CD4-positive, alpha-beta T cell treated with Interleukin-15 for 1 hour (primary cell): ENCODE results near the gene ANXA2.

Experiments used
- DNase-seq: peaks from one replicate; pipeline ENCODE4 v3.0.0-alpha.2; 2020

Gene ANXA2

GRCh38 chr15:60386615-60387014 is 11.2 kb downstream of the ANXA2 start:
- DNase-seq, result no peak

DNA sequence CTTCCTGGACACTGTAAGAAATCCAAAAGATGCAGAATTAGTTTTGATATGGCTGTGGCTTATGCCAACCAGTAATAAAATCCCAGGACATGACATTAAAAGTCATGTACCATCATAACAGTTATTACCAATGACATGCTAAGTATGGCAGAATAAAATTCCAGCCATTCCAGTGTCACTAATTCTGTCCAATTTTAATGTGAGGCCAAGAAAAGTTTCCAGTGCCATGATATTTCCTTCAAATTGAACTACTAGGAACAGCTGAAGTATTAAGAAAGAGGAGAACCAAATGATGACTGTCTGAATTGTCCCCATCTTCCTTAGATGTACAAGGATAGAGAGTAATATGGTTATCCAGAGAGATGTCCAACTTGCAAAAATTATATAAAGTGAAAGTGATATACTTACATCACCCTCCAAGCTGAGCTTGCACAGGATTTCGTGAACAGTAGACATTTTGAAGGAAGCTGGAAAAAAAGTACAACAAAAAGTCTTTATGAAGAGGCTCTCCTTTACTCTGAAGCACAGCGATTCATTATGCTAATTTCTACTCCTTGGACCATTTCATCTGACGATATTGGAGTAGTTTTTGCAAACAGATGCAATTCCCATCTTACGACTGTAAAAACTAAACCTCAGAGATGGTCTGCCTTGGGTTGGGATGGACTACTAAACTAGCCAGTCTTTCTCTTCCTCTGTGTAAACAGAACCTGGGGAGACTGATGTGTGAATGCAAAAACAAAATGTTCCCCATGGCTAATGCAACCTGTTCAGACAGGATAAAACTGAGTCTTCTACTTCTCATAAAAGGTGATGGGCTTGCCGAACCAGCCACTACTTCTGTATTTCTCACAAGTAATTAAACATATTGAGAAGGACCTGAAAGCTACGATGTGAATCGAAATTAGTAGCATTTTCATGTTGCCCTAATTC is 11.9 kb downstream of the ANXA2 start:
- no peak for DNase-seq

DNA sequence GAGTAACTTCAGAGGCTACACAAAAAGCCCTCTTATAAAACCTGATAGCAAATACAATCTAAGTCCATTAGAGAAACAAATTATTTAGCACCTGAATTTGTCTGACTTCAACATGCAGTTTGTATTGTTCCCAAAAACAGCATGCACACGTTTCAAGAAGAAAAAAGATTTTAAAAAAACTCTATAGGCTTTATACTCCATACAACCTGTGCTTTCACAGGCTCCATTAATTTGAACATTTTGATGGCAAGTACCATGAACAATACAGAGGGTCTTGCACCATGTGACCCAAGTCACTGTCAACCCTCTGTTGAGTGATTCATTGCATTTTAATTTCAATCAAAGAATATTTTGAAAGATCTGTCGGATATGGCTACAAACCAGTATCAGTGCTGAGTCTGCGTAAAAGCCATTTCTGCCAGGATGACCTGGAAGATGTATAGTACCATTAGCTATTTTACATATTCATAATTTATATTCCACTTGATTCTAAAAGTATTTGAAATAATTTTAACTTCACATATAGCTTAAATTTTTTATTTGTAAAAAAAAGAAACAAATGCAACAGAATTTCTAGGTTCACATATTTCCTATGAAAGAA is 13.2 kb downstream of the ANXA2 start:
- no peak for DNase-seq

DNA sequence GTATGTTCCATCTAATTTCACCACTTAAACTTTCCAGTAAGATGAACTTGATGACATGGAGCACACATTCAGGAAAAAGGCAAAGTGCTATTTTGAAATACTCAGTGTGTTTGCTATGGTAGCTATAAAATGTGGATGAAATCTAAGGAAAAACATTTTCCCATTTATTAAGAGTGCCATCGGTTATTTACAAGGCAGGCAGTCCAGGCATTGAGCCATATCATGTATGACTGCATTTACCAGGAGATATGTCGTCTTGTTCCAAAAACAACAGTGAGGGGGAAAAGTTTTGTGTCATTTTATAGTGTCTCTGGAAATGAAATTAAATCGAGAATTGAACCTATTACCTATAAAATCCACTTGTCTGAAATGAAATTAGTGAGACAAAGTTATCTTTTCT is 13.7 kb downstream of the ANXA2 start:
- no peak for DNase-seq

DNA sequence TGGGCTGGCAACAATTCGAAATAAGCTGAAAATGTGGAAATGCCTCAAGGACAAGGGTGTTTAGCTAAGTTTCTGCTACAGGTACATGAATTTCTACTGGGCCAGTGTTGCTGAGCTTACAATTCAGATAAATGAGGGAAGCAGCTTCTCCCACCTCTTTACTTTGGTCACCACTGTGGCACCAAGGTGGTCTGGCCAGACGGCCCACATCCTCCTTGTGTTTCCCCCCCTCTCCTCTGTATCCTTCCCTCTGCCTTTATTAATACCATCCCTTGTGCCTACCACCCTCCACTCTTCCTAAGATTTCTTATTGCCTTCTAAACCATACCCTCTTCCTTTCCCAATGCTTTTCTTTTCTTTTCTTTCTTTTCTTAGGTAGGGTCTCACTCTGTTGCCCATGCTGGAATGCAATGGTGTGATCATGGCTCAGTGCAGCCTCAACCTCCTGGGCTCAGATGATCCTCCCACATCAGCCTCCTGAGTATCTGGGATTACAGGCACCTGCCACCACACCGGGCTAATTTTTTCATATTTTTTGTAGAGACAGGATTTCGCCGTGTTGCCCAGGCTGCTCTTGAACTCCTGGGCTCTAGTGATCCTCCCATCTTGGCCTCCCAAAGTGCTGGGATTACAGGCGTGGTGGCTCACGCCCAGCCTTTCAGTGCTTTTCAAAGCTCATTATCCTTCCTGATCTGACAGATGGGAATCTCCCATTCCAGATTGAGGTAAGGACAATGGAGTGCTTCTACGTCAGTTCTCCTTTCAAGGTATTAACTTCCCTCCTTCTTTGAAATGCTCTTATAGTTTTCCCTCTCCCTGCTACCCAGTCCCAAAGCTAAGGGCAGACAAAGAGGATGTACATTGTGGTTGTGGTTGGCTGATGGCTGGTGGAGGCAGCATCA is 14.8 kb downstream of the ANXA2 start:
- DNase-seq, result no peak

DNA sequence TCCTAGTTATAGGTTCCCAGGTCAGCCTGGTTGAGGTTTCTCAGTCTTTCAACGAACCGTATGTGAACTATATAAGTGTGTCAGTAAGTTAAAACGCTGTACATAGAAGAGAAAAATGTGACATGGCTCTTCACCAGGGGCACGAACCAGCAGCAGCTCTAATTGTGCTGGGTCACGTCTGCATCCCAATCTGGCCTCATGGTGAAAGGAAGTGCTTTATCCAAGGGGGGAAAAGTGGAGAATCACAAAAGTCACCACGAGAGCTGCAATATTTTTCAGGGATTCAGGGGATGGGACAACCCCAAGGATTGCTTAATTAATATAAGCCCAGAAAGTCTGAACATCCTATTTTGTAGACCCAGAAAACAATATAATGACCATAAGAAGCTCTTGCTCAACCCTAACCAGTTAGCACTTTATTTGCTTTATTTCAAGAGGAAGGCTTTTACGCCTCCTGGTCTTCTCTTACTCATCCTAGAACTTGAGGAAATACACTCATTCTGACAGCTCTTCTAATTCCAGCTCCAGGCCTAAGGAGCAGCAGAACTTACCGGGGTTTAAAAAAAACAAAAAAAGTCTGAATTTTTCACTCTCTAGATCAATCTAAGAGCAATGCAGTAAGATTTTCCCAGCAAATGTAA is 16.5 kb downstream of the ANXA2 start:
- no peak for DNase-seq

DNA sequence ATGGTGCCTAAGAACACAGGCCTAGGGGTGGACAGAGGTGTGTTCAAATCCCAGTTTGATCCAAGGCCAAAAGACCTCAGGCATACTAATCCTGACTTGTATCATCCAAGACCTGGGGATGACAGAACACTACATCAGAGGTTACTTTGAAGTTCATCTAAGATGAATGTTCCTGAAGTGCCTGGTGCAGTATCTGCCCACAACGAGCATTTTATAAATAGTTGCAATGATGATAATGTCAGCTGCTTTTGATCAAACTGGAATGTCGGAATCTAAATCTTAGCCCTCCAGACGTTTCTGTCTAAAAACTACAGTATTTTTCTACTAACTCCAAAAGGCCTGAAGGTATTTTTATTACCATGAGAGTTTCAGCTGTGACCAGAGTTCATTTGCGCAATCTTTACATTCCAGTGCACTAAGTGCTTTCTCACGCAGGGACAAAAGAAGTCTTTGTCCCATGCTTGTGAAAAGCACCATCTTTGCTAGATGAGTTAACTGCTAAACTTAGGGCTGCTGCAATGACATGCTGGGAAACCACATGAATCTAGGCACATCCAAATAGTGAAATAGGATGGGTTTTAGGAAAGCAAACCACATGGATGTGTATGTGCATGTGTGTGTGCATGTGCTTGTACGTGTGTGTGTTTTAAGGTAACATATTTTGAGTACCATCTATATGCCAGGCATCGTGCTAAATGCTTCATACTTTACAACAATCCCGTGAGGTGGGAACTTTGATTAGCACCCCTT is 18.1 kb downstream of the ANXA2 start:
- no peak for DNase-seq

DNA sequence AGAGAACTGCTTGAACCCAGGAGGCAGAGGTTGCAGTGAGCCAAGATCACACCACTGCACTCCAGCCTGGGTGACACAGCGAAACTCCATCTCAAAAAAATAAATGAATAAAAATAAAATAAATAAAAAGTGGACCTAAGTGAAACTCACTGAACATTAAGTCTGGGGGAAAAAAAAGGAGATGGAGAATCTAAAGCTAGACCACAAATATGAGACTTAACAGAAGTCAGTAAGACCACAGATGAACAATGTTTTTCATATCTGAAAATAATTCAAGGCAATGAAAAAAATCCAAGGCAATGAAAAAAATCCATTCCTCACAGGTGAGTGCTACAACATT is 18.6 kb downstream of the ANXA2 start:
- no peak for DNase-seq

DNA sequence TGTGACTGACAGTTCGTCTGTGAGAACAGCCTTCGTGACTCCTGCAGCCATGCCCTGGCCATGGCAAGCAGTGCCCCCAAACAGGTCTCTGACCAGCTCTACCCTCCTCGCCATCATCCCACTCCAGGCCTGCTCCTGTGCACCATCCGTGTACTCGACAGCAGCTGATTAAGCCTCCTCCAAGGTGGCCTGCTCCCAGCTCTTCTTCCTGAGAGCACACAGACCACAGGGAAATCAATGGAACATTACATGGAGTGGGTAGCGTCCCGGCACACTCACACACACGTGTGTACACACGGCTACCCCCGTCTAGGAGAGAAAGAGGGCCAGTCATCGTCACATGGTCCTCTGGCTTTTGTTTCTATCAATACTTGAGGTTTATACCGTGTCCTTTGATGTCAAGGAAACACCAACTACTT is 21.1 kb downstream of the ANXA2 start:
- no peak for DNase-seq

GRCh38 chr15:60375306-60375705 is 22.5 kb downstream of the ANXA2 start:
- DNase-seq, result no peak

DNA sequence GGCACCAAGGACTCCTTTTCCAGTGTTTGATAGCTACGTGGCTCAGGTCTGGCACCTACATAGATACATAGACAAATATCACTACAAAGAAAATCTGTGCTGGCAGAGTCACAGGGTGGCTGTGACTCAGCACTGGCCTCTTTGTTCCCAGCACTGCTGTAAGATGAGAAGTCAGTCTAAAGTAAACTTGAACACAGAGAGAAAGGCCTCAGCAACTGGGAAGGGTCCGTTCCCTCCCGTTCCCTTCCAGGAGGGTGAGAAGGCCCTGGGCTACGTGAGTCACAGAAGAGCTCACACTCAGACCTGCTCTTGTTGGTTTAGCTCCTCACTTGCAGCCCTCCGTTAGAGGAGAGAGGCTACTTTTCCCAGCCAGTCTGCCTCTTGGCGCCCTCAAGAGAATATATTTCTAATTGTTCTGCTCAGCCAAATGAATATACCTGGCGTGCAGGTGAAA is 23.1 kb downstream of the ANXA2 start:
- DNase-seq, result no peak

DNA sequence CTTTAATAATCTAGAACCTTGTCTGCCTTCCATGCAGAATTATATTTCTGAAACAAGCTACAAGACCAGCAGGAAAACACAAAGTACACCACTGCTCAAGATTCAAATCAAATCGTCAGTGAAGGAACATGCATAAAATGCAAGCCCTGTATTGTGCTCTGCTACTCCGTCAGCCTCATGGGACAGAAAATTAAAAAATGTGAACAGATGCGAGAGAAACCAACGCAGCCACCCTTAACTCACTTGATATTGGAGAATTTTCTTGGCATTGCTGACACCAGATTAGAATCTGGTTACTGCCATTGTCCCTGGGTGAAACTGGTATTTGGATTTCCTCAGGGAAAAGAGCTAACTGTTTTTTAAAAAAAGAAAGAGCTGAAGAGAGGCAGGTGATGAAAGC is 23.6 kb downstream of the ANXA2 start:
- no peak for DNase-seq

DNA sequence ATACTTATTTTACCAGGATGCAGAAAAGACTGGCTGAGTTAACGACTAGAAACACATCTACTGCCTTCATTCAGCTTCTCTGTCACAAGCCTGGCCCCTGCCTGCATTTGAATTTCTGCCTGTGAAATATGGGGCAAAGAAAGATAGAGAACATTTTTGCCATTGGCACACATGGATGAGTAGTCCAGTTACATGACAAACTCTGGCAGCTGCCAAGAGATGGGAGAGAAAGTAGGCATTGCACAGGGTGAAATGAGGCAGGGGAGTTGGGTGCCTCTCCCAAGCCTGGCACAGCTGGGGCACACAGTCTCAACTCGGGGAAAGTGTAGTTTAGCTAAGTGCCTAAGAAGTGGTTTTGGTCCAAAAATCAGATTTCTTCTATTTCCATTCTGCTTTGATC is 24.0 kb downstream of the ANXA2 start:
- no peak for DNase-seq

GRCh38 chr15:60373327-60373726 is 24.5 kb downstream of the ANXA2 start:
- DNase-seq, result no peak

DNA sequence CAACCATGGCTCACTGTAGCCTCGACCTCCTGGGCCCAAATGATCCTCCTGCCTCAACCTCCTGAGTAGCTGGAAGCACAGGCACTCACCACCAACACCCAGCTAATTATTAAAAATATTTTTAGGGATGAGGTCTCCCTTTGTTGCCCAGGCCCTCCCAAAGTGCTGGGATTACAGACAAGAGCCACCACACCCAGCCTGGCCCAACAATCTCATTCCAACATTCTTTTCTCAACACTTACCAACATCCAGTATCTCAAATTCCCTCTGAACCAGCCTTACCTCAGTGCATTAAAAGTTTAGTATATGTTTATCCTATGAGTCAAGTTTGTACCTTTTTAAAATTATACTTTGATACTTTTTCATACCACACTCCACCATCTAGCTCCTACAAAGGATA is 25.0 kb downstream of the ANXA2 start:
- no peak for DNase-seq

DNA sequence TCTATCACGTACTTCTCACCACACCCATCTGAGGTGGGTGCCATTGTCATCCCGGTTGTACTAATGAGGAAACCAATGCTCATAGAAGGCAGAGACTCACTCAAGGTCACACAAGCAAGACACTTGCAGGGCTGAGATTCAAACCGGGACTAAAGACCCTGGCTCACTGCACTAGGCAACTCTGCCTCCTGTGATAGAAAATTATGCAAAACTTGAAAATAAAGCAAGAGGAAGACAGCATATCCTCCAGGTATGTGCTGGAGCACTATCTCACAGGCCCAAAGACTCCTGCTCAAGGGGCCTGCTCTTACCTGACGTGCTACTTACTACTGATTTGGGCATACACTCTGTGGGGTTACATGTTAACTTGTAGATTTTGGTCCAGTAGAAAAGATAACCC is 25.6 kb downstream of the ANXA2 start:
- no peak for DNase-seq

DNA sequence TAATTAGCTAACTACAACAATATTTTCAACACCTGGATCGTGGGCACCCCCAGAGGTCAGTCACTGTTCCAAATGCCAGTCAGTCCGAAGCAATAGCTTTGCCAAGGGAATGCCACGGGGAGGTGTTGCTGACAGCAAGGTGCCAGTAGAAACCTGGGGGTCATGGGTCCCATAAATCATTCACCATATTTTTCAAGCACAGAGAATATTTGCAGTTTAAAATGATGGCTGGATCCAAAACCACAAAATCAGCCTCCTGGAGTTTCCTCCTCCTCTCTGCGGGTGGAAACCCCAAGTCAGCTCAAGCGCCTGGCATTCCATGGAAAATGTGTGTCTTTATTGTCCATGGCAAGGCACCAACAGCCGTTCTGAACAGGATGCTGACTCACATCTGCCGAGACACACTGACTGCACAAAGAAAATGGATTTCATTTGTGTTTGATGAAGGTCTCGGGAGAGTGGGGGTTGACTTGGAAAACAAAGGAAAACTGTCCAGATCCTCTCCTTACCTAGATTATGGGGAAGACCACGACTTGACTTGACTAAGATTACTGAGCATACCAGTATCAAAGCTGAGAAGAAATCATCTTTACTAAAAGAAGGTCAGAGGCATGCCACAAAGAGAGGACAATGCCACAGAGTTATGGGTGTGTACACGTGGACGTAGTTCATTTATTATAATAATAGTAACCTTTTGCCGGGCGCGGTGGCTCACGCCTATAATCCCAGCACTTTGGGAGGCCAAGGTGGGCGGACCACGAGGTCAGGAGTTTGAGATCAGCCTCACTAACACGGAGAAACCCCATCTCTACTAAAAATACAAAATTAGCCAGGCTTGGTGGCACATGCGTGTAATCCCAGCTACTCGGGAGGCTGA is 26.4 kb downstream of the ANXA2 start:
- no peak for DNase-seq

DNA sequence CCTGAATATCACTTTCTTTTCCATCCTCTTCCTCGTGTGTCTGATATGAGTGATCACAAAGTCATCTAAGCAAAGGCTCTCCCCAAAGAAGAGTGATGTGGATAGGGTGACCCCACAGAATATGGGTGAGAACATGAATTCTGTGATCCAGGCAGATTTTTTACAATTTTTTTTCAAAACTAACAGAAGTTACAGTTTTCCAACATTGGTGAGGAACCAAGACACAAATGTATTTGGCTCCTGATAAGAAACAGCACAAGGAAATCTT is 27.0 kb downstream of the ANXA2 start:
- no peak for DNase-seq

GRCh38 chr15:60370105-60370868 is 27.5 kb downstream of the ANXA2 start:
- no peak for DNase-seq

DNA sequence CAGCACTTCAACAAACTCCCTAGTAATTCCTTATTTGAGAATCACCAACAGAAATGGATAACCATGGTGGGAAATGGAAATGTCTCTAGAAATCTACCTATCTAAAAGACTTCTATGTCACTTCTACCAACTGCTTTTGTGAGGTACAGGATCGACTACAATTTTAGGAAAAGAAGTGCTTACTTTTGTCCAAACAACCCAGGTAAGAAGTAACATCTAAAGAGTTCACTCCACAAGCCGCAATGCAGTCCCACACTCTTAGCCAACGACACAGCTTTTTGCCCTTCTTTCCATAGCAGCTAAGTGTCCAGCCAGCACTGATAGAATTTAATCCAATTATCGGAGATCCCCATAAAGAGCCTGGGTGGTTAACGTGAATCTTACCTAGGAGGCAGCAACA is 28.1 kb downstream of the ANXA2 start:
- DNase-seq, result no peak

GRCh38 chr15:60364612-60364924 is 33.2 kb downstream of the ANXA2 start:
- no peak for DNase-seq
